Stimulated activated CD4-positive, alpha-beta T cell treated with anti-CD3 and anti-CD28 coated beads, Interleukin-4, amount 100 ng/mL, for 4 hours (primary cell): ENCODE measurements around the gene ZDHHC23.

Source experiments
- DNase-seq, 2 experiments: peaks; one replicate each; pipeline ENCODE4 v3.0.0-alpha.2; 2020

Gene ZDHHC23, protein sequence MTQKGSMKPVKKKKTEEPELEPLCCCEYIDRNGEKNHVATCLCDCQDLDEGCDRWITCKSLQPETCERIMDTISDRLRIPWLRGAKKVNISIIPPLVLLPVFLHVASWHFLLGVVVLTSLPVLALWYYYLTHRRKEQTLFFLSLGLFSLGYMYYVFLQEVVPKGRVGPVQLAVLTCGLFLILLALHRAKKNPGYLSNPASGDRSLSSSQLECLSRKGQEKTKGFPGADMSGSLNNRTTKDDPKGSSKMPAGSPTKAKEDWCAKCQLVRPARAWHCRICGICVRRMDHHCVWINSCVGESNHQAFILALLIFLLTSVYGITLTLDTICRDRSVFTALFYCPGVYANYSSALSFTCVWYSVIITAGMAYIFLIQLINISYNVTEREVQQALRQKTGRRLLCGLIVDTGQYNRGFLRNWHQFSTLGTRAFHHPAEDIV

DNA sequence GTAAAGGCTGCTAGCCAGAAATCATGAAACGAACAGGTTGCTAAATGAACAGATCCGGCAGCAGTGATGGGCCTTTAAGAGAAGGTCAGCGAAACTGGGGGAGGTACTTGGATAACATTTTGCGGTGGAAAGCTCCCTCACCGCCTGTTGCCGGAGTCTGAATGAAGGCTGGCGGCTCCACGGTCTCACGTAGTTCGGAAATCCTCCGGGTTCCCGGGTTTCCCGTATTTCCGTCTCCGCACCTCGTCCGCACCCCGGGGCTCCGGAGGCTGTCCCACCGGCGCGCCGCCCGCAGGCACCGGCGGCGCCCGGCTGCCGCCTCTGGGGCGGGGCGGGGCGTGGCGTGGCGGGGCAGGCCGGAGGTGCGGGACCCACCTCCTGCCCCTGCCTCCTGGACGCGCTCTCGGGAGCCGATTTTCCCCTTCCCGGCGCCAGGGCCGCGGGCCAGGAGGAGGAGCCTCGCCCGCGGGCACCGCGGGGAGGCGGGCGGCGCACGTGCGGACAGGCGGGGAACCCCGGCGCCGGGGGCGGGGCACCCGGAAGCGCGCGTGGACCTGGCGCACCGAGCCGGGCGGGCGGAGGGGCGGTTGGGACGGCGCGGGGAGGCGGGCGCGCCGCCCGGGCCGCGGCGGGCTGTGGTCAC lies at the start of gene ZDHHC23:
ZDHHC23 (plus strand) TSS at position 642 of the 643 bp plus-strand sequence. CDS start 790 bp downstream, outside the sequence.
- peak; percentile 63 to 65 for DNase-seq

DNA sequence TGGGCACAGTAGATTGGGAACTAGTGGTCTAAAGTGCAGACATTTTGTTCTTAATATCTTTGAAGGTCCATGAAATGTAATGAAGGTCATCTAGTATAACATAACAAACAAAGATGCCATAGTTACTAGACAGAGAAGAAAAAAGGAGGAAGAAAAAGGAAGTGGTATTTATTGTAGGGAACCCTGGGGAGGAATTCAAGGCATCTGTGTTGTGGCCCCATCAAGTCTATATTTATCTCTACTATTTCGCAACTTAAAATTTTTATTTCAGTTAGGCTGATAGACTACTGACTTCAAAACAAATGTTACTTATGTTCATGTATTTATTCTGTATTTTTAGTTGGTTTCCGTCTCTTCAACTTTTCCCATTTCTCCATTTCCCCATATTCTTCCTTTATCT lies 48.9 kb upstream of the ZDHHC23 start:
- DNase-seq, result no peak

DNA sequence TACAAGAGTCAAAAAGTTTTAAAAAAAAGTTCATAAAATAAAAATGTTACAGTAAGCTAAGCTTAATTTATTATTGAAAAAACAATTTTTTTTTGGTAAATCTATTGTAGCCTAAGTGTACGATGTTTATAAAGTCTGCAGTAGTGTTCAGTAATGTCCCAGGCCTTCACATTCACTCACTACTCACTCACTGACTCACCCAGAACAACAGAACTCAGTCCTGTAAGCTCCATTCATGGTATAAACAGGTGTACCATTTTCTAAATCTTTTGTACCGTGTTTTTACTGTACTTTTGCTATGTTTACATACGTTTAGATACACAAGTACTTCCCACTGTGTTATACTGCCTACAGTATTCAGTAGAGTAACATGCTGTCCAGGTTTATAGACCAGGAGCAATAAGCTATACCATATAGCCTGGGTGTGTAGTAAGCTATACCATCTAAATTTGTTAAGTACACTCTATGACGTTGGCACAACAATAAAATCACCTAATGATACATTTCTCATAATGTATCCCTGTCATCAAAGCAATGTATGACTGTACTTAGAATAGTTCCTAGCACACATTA lies 41.2 kb upstream of the ZDHHC23 start:
- no peak for DNase-seq

DNA sequence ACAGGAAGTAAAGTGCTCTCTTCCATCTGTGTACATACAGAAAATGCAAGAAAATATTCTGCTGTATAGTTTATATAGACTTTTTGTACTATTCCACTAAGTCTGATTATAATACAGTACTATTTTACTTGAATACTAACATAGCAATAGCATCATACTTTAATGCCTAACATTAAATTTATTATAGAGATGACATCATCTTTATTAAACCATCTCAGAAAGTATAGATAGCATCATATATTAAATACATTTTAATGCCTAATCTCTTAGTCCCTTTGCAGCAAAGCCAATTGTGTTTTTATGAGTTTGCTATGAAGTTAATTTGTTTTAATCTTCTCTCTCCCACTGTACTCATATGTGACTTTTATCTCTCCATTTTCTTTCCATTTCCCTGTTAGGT lies 39.7 kb upstream of the ZDHHC23 start:
- no peak for DNase-seq

DNA sequence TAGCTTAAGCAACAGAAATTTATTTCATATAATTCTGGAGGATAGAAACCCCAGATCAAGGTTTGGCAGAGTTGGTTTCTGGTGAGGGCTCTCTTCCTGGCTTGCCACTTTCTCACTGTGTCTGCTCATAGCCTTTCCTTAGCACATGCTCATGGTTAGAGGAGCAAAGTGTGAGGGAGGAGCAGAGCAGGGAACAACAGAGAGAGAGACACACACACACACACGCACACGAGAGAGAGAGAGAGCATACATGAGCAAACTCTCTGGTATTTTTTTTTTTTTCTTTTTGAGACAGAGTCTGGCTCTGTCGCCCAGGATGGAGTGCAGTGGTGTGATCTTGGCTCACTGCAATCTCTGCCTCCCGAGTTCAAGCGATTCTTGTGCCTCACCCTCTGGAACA lies 36.8 kb upstream of the ZDHHC23 start:
- DNase-seq, result no peak

DNA sequence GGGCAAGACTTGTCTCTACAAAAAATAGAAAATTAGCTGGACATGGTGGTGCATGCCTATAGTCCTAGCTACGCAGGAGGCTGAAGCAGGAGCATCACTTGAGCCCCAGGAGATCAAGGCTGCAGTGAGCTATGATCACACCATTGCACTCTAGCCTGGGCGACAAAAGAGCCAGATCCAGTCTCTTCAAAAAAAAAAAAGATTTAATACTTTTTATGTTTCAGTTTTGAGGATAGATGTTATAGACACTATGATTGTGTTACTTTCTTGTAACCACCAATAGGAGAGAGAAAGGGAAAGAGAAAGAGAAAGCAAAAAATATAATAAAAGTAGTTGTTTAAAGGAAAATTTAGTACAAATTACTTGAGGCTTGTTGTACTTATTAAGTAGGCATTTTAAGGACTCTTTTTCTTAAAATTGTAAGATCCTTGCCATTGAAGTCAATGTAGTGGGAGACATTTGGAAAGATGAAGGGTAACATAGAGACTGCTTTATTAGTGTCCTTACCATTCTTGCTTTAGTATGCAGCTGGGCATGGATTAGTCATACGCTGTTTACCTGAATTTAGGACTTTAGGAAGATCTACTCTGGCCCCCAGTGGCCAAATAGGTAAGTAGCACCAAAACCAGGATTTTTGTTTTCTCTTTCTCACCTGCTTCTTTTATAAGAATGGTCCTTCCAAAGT lies 35.1 kb upstream of the ZDHHC23 start:
- peak in 1 of 2 experiments; percentile 17 for DNase-seq

DNA sequence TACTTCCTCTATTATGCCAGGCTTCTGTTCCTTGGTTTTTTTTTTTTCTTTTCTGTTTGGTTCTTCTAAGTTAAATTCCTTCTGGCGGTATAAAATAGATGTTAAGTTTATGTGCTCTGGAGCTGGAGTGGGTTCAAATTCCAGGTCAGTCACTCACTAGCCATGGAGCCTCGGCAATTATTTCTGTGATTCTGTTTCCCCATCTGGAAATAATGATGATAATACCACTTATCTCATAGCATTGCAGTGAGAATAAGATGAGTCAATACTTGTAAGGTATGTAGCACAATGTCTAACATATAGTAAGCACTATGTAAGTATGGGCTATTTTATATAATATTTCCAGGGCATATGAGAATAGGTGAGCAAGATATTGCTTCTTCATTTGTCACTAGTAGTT lies 33.2 kb upstream of the ZDHHC23 start:
- no peak for DNase-seq

DNA sequence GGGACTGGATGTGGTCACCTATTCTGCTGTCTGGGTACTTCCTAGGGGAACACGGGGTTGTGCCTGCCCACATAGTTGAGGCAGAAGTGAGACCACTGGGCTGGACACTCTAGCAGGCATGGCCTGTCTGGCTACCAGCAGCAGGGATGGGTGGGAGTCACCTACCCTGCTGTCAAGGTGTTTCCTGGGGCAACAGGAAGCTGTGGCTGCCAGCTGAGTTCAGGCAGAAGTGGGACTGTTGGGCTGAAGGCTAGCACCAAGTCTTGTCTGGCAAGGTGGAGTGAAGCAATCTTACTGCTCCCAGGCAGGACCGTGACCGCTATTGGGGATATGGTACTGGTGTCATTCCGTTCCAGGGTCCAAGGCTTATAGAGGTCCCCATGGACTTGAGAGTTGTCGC lies 20.3 kb upstream of the ZDHHC23 start:
- no peak for DNase-seq

DNA sequence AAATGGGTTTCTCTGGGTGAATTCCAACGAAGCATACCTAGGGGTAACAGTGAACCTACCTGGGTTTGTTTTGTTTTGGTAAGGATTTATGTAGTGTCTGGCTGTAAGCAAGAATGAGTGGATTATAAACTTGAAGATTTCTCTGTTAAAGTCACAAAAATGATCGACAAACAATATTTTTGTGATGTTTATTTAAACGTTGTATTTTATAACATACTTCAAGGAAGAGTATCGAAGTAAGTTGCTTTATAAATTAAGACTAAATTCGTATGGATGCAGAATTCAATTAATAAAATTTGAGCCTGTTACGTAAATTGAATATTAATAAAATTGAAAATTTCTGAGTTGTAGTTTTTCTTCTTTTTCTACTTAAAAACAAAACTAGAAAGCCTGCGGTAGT lies 982 bp upstream of the ZDHHC23 start:
- no peak for DNase-seq

DNA sequence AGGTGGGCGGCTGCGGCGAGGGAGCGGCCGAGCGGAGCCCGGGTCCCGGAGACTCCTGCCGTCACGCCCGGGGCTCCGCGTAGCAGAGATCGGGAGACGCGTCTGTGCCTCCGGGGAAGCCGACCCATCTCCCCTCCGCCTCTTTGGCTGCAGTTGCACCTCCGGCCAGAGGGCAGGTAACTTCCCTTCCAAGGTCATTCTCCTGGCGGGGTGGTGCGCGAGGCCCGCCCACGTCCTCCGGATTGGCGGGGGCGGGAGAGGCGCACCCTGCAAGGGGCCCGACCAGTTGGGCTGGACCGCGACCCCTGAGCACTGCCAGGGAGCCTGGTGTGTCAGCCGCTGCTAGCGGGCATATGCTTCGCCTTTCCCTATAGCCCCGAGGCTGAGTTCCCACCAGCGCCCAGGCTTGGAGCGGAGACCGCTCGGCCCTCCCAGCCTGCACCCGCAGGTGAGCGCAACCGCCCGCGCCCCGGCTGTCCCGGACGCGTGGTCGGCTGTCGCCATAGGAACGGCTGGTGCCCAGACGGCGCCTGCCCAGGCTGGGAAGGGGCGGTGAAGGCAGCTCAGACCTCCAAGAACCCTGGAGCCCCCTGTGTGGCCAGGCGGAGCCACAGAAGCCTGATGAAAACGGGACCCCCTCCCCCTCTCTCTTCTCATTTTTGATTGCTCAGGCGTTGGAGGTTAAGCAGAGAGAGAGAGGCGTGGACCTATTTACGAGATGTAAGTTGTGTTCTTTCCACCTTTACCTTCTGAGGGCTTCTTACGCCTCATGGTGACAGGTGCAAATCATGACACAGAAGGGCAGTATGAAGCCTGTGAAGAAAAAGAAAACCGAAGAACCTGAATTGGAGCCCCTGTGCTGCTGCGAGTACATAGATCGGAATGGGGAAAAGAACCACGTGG lies 453 bp downstream of the ZDHHC23 start:
- DNase-seq, result peak; percentile 10 to 17

DNA sequence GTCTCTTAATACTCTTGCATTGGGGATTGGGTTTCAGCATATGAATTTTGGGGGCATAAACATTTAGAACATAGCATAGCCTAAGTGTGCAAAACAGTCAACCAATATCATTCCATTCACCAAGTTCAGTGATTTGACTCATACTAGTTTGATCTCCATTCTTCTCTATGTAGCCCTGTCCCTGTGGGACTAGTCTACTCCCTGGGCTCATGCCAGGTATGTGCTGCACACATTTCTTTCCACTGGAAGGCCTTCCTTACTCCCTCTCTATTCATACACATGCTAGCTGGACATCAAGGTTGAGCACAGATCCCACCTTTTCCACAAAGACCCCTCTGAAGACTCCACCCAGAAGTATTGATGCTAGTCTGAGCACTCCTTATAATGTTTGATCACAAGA lies 5.1 kb downstream of the ZDHHC23 start:
- DNase-seq, result no peak

DNA sequence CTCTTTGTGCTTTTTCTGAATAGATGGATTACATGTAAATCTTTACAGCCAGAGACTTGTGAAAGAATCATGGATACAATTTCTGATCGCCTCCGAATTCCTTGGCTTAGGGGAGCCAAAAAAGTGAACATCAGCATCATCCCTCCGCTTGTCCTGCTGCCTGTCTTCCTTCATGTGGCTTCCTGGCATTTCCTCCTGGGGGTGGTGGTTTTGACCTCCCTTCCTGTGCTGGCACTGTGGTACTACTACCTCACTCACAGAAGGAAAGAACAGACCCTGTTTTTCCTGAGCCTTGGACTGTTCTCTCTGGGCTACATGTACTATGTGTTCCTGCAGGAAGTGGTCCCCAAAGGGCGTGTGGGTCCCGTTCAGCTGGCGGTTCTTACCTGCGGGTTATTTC lies 5.9 kb downstream of the ZDHHC23 start:
- no peak for DNase-seq

DNA sequence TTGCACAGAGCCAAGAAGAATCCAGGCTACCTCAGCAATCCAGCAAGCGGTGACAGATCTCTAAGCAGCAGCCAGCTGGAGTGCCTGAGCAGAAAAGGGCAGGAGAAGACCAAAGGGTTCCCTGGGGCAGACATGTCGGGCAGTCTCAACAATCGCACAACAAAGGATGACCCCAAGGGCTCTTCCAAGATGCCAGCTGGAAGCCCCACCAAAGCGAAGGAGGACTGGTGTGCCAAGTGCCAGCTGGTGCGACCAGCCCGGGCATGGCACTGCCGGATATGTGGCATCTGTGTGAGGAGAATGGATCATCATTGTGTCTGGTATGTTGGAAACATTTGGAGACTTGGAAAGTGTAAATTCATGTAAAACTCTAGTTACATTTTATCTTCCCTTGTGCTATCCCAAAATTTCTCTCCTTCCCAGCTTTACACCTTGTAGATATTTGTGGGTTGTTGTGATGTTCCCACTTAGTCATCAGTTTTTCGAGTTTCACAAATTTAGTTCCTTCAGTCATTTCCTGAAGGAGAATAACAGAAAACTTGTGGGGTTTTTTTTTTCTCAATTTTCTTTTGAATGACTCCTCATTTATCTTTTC lies 6.4 kb downstream of the ZDHHC23 start:
- no peak for DNase-seq

DNA sequence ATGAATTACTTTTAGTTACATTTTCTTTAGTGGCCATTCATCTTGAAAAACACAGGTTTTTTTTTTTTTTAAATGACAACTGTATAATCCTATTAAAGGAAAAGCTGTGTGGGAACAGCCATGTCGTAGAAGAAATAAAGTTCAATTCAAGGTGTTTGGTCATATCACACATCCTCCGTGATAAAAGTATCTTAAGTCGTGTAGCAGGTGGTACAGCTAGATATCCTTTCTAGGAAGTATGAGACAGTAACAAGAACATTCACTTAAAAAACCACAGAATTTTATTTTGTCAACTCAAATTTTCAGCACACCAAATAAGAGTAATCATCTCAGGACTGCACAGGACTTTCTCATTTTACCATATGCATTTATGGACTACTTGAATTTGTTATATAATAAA lies 16.1 kb downstream of the ZDHHC23 start:
- no peak for DNase-seq

DNA sequence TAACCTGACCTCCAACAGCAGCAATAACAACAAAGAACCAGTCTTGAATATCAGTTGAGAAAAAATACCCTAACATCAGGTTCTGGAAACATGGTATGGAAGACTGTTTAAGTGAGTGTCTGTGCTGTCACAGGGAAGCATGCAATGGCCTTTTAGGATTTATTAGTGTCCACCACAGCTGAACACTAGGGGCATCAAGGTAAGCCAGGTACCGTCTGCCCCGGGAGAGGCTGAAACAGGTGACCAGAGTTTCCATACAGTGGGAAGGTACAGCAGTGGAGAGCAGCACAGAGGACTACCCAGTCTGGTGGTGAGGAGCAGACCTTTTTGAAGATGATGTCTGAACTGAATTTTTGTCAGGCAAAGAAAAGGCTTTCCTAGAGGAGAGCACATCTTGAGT lies 18.4 kb downstream of the ZDHHC23 start:
- no peak for DNase-seq

DNA sequence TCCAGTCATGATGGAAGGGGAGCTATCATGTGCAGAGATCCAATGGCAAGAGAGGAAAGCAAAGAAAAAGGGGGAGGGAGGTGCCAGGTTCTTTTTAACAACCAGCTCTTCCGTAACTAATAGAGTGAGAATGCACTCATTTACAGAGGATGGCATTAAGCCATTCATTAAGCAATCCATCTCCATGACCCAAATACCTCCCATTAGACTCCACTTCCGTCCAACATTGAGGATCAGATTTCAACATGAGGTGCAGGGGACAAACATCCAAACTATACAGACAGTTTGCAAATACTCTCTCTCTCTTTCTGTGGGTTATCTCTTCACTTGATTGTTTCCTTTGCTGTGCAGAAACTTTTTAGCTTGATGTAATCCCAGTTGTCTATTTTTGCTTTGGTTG lies 21.2 kb downstream of the ZDHHC23 start:
- DNase-seq, result no peak

DNA sequence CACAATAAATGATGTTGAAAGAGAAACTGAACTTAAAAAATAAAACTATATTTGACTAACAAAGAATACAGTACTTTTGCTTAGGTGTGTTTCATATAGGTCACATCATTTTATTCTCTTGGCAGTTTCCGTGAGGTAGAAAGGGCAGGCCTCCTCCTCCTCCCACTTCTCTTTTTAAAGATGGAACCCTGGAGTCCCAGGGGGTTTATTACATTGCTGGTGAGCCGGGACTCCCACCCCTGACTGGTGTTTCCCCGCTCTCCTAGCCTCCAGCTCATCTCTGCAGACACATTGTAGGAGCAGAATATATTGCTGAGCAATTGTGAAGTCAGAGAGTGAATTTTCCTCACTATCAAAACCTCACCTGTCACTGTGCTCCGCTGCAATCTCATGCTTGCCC lies 30.0 kb downstream of the ZDHHC23 start:
- no peak for DNase-seq

DNA sequence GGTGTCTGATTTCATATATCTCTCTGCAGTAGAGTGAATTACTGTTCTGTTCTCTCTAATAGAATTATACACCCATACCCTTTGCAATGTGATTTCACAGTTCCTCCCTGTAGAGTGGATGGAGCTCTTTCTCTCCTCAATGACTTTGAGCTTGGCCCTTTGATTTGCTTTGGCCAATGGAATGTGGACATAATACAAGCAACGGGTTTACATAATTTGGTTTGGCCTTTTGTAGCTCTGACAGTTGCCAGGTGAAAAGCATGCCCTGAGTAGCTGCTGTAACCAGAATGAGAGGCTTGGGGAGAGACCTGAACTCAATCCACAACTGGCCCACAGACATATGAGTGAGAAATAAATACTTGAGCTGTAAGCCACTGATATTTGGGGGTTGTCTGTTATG lies 32.1 kb downstream of the ZDHHC23 start:
- DNase-seq, result no peak

DNA sequence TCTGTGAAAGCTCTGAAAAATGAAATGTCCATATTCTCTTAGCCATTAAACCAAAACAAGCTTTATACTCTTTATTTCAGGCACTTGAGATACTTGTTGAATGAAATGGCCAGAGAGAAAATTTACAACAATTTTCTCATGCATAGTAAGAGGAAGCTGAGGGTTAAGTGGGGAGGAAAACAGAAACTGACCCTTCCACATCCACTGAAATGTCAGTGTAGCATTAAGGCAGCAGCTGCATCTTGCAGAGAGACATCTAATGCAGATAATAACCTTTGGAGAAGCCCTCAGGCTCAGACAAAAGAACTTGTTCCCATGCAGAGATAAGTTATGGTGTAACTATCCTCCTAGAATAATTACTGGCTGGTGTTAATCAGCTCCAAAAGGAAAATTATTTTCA lies 34.0 kb downstream of the ZDHHC23 start:
- no peak for DNase-seq

DNA sequence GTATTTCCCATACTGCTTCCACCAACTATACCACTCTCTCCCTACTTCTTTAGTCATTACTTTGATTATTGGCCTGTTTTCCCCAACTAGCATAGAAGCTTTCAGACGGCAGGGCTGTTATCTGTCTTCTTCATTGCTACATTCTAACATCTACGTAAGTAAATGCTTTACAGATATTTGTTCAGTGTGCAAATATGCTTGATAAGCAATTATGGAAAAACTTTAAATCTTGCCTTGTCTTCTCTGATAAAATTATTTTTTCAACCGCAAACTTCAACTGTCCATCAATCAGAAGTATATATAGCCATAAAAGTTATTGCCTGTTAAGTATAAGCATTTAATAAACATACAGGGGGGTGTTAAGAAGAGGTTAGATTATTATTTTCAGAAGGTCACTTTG lies 35.7 kb downstream of the ZDHHC23 start:
- DNase-seq, result no peak

DNA sequence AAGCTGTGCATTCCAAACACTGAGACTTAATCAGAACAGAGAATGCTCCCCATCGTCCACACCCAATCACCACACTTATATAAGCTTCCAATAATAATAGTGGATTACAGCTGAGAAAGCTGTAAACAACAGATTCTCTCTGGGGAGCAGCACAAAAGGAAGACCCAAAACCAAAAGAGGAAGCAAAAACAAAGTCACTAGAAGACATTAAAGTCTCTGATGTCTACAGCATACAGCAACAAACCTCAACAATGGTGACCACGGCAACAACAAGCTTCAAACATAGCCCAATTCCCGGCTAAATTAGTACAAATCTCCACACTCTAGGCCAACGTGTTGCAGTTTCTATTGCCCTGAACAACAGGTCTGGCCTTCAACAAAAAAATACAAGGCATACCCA lies 37.7 kb downstream of the ZDHHC23 start:
- DNase-seq, result no peak

DNA sequence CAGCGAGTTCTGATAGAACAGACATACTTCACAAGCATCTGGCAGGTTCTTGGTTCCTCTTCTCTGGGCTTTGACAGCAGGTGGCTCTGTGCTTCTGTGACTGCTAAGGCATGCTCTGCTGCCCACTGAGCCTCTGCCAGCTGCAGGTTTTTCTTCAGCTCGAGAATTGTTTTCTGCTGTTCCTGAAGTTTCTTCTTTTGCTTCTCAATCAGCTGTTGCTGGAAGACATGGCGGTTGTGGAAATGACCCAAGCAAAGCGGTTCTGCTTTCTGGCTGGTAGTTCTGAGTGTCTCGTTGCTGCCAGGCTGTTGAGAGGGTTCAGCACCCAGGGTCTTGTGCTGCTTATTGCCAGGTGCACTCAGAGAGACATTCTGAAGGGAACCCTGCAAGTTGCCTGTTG lies 57.7 kb downstream of the ZDHHC23 start:
- no peak for DNase-seq
